K562 treated with DMSO at 1 percent for 24 hours (cell line): ENCODE results near the gene ZBTB6. TPM values are rescaled to one million over a fixed set of nuclear protein-coding genes. Genes with fewer than 3 reads are reported as not detected.

Experiments
- total RNA-seq: library from RNA; unstranded; fragments of 300-600 nt; gene quantifications from 2 replicates; pipeline ENCODE4 v1.2.3, GENCODE V29; 2022; ENCODE audit warnings: low read depth; ENCODE audit not compliant: insufficient read depth

ZBTB6 gene
- 3.6 and 3.9 TPM in 2 replicates for total RNA-seq

GRCh38 chr9:122912964-122913673 lies at the start of gene ZBTB6:
Gene ZBTB6, minus strand, starts transcription at chr9:122913323. Its CDS starts 1,251 bp downstream, at chr9:122912072.

GRCh38 chr9:122940749-122941581 lies 27.8 kb upstream of the ZBTB6 start, which contains the start of gene RABGAP1:
Gene RABGAP1, plus strand, starts transcription at chr9:122941020. Its CDS starts 16,040 bp downstream, at chr9:122957060.

GRCh38 chr9:122931226-122932121 lies 18.4 kb upstream of the ZBTB6 start, which contains the start of gene ZBTB26:
Gene ZBTB26, minus strand, starts transcription at chr9:122931512. Its CDS starts 11,578 bp downstream, at chr9:122919934.

GRCh38 chr9:122904823-122905710 lies 8.1 kb downstream of the ZBTB6 start, which contains the start of gene RC3H2:
Gene RC3H2, minus strand, starts transcription at chr9:122905359. Its CDS starts 7,850 bp downstream, at chr9:122897509.

Other genes with a start within 250 kb of the ZBTB6 start
- gene OR1L3, start 238.2 kb downstream of the ZBTB6 start, total RNA-seq: not detected in 2 replicates
- gene OR1L4, start 189.3 kb downstream of the ZBTB6 start, total RNA-seq: not detected in 2 replicates
- not detected in 2 replicates for gene OR1L6, start 171.0 kb downstream of the ZBTB6 start, total RNA-seq
- not detected in 2 replicates for gene OR5C1, start 124.4 kb downstream of the ZBTB6 start, total RNA-seq
- not detected in 2 replicates for gene OR1K1, start 113.2 kb downstream of the ZBTB6 start, total RNA-seq
- gene PDCL, start 84.7 kb downstream of the ZBTB6 start, total RNA-seq: 13.5 and 14.3 TPM in 2 replicates
- gene RC3H2, start 8.0 kb downstream of the ZBTB6 start, total RNA-seq: 13.9 and 14.4 TPM in 2 replicates
- gene ZBTB26, start 18.2 kb upstream of the ZBTB6 start, total RNA-seq: 3.1 and 3.2 TPM in 2 replicates
- 9.8 and 10.6 TPM in 2 replicates for gene RABGAP1, start 27.7 kb upstream of the ZBTB6 start, total RNA-seq
- not detected in 2 replicates for gene GPR21, start 120.3 kb upstream of the ZBTB6 start, total RNA-seq